ENCODE data around the gene FKBP5.

DNA sequence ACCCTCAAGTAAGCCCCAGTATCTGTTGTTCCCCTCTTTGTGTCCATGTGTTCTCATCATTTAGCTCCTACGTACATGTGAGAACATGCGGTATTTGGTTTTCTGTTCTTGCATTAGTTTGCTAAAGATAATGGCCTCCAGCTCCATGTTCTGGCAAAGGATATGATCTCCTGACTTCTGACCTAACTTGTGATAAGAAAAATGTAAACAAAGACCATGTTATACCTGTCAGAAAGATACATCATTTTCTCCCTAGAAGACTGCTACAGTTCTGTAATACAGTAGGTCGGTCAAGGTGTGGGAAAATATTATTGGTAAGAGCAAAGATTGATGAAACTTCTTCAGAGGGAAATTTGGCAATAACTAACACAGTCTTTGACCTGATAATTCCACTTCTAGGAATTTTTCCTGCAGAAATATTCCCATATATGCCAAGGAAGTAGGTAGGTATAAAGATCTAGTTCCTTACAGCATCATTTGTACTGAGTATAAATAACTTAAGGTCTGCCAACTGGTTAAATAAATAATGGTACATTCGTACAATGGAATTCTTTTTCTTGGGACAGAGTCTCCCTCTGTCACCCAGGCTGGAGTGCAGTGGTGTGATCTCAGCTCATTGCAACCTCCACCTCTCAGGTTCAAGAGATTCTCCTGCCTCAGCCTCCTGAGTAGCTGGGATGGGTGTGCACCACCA, 19.1 kb upstream of the FKBP5 start:
- no peak for TF ChIP-seq POLR2A (IDR thresholded peaks at IDR 0.05; ENCODE audit: low read length)
- no peak for TF ChIP-seq JUNB (IDR thresholded peaks at IDR 0.05)
- TF ChIP-seq CTCF (IDR thresholded peaks at IDR 0.05): no peak
- no peak for TF ChIP-seq CBX8 (IDR thresholded peaks at IDR 0.05)
- TF ChIP-seq MAX (IDR thresholded peaks at IDR 0.05): no peak
- TF ChIP-seq HDAC2 (IDR thresholded peaks at IDR 0.05): no peak
- no peak for TF ChIP-seq JUN (IDR thresholded peaks at IDR 0.05)
- no peak for TF ChIP-seq KDM1A (IDR thresholded peaks at IDR 0.05; ENCODE audit: low read depth)
- TF ChIP-seq ZC3H11A (IDR thresholded peaks at IDR 0.05): no peak
- no peak for TF ChIP-seq ESRRA (IDR thresholded peaks at IDR 0.05; ENCODE audit: borderline replicate concordance, low read length)
